Activated CD8-positive, alpha-beta memory T cell treated with anti-CD3 and anti-CD28 coated beads, Interleukin-2, amount 50 U/mL, for 1 hour (primary cell): ENCODE results near the gene IRS1.

Source experiments
- DNase-seq: peaks from one replicate; pipeline ENCODE4 v3.0.0-alpha.2; 2020; ENCODE audit errors: extremely low read depth

The IRS1 gene

DNA sequence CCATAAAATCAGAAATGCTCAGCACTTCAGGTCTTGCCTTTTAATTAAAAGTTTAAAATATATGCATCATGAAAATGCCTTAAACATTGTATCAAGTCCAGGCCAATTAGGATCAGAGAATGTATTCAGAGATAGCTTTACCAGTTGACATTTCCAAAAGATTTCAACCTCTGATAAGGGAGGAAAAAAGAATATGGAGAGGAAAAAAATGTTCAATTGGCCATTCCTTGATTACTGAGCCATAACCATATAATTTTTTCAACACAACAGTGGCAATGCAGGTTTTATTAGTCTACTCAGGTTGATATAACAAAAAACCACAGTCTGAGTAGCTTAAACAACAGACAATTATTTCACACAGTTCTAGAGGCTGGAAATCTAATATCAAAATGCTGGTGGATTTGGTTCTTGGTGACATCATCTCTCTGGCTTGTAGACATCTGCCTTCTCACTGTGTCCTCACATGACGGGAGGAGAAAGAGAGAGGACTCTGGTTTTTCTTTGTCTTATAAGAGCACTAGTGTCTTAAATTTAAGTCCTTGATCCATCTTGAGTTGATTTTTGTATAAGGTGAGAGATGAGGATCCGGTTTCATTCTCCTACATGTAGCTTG lies 111.9 kb downstream of the IRS1 start:
- no peak for DNase-seq

DNA sequence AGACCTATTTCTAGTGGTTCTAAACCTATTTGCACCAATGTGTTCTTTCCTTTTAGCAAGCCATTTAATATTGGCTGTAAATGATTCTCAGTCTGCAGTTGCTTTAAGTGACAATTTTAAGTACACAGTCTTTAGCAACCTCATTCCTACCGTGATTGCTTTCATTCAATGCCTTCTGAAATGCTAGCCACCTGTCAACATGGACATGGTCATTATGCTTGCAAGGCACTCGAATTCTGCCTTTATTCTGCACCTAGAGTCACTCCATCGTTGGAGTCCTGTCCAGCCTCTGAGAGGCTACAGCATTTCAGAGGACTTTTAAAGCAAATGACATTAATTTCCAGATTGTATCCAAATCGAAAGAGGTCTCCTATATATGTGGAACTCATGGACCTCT lies 115.1 kb downstream of the IRS1 start:
- DNase-seq = no peak

DNA sequence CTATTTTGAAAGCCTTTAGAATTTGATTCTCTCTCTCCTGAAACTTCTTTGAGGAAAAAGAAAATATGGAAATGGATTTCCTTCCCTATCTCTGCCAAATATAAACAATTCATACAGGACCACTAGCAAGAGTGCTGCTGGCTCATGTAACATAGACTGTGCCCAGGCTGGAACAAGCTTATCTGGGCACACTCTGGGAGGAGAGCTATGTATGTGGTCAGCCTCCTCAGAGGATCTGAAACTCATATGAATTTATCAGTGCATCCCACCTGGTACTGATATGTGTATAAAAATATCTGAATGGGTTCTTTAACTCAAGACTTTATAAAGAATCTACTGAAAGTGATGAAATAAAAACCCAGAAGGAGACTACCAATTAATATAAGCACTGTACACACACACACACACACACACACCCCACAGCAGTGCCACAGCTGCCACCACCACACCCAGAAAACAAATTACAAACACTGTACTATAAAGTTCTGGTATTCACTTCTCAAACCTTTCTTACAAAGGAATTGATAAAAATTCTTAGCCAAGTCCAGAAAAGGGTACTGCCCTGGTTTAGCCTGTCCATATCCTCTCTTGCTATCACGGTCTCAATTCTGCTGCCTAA lies 115.6 kb downstream of the IRS1 start:
- DNase-seq = no peak

DNA sequence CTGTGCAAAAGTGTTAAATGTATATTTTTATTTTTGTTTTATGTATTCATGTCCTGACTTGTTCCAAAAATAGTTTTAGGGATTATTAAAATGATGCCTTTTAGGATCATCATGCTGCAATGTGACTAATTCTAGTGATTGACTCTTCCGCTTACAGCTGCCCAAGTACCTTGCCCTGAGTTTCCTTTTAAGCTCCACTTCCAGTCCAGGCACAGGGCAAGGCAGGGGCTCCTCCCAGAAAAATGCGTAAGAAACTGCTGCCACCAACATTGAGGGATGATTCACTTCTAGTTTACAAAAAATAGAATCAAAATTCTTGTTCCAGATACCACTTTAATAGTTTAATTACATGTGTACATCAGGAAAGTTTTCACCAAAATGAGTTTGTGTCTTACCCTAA lies 116.4 kb downstream of the IRS1 start:
- DNase-seq = no peak
